ENCODE measurements around the gene CAMKV. TPM values are rescaled to one million over a fixed set of nuclear protein-coding genes. Genes with fewer than 3 reads are reported as not detected.
"Not testable (repeated sequence)": the region's sequence is repeated elsewhere in the genome, so short reads cannot be mapped to it uniquely, and the experiment has no call there.

The CAMKV gene, protein sequence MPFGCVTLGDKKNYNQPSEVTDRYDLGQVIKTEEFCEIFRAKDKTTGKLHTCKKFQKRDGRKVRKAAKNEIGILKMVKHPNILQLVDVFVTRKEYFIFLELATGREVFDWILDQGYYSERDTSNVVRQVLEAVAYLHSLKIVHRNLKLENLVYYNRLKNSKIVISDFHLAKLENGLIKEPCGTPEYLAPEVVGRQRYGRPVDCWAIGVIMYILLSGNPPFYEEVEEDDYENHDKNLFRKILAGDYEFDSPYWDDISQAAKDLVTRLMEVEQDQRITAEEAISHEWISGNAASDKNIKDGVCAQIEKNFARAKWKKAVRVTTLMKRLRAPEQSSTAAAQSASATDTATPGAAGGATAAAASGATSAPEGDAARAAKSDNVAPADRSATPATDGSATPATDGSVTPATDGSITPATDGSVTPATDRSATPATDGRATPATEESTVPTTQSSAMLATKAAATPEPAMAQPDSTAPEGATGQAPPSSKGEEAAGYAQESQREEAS
- total RNA-seq (2022) (13.1 and 15.6 TPM in 2 replicates), Bru-seq, nascent RNA (percentile 40 among the genes with signal in this experiment), BruChase-seq, experiment 1, labeled RNA remaining after a 2-hour chase (percentile 43 among the genes with signal in this experiment), BruChase-seq, experiment 2, labeled RNA remaining after a 6-hour chase (percentile 55 among the genes with signal in this experiment)
- long read RNA-seq, partial matches to known transcripts, result 0 of 4 reads
- long read RNA-seq, other reads (novel, unspliced or antisense), result 3 of 4 reads

DNA sequence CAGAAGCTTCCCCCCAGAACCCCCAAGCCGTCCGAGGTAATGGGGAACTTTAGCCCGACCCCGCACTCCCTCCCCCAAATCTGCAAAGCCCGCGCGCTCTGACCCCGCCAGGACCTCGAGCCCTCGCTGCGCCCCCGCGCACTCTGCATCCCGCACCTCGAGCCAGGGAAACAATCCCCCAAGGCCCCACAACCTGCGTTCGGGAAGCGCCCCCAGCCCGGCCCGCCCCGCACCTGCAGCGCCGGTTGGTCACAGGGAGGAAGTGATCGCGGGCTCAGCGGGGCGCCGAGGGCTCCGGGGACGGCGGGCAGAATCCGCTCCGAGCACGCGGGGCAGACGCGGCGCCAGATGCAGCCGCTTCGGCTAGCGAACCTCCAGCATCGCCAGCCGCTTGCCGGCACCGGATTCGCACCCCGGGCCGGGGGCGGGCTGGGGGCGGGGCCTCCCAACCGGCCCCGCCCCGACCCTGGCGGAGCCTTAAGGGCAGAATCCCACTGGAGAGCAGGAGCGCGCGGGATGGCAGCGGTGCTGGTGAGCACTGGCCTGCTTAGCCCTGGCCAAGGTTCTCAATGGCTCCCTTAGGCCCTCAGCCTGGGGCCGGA lies at the start of gene CAMKV:
Gene CAMKV (minus strand): TSS at position 382 of the 602 bp plus-strand sequence. CDS start 7,518 bp downstream, outside the sequence.
- Mint-ChIP-seq H3K27ac (ENCODE audit: unreplicated experiment) (no peak within 1 kb of the TSS), H3K27me3 (ENCODE audit: insufficient read depth, unreplicated experiment) (no peaks in the 10 kb centered on the region)

DNA sequence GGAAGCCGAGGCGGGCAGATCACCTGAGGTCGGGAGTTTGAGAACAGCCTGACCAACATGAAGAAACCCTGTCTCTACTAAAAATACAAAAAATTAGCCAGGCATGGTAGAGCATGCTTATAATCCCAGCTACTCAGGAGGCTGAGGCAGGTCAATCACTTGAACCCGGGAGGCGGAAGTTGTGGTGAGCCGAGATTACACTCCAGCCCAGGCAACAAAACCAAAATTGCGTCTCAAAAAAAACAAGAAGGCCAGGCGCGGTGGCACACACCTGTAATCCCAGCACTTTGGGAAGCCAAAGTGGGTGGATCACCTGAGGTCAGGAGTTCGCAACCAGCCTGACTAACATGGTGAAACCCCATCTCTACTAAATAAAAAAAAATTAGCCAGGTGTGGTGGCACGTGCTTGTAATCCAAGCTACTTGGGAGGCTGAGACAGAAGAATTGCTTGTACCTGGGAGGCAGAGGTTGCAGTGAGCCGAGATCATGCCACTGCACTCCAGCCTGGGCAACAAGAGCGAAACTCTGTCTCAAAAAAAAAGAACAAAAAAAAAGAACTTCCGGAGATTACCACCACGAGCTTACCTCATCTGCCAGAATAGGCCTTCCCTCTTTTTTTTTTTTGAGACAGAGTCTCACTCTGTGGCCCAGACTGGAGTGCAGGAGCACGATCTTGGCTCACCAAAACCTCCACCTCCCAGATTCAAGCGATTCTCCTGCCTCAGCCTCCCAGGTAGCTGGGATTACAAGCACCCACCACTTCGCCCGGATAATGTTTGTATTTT lies 48.3 kb upstream of the CAMKV start:
- DNase-seq; BruUV-seq (replicated peaks); H3K36me3 ChIP-seq (ENCODE audit: control insufficient read depth, insufficient read depth, low read length); H3K27me3 Mint-ChIP-seq (ENCODE audit: insufficient read depth, unreplicated experiment); H3K9me3 Mint-ChIP-seq (ENCODE audit: unreplicated experiment); intact Hi-C loops (cut with micrococcal nuclease; ENCODE audit: unreplicated experiment); H3K27ac Mint-ChIP-seq (ENCODE audit: unreplicated experiment); H3K27me3 ChIP-seq (replicated peaks; ENCODE audit: control insufficient read depth, insufficient read depth, low read length); CTCF ChIA-PET; H3K4me3 Mint-ChIP-seq (ENCODE audit: unreplicated experiment); H3K9me3 ChIP-seq; H3K4me3 ChIP-seq (ENCODE audit: low read depth, low read length); POLR2A ChIA-PET; H3K36me3 Mint-ChIP-seq (ENCODE audit: insufficient read depth, unreplicated experiment); H3K4me1 Mint-ChIP-seq (ENCODE audit: low read depth, unreplicated experiment): not testable (repeated sequence)
- peaks cover 11% of the 10 kb centered on the region for H3K4me1 ChIP-seq

More for the DNA sequence above, at the start of gene CAMKV:
- intact Hi-C loops (cut with micrococcal nuclease; ENCODE audit: unreplicated experiment), result no loop called here
- no peaks in the 10 kb centered on the region for H3K27me3 ChIP-seq (replicated peaks; ENCODE audit: control insufficient read depth, insufficient read depth, low read length)
- H3K9me3 ChIP-seq, result no peaks in the 10 kb centered on the region
- H3K4me3 ChIP-seq (ENCODE audit: low read depth, low read length), result peak within 1 kb of the TSS; percentile 63
- peak in 1 of 2 experiments; percentile 43 for DNase-seq
- H3K4me1 Mint-ChIP-seq (ENCODE audit: low read depth, unreplicated experiment), result peaks cover 13% of the 10 kb centered on the region
- H3K36me3 ChIP-seq (ENCODE audit: control insufficient read depth, insufficient read depth, low read length), result no peaks in the 10 kb centered on the region
- H3K9me3 Mint-ChIP-seq (ENCODE audit: unreplicated experiment), result no peaks in the 10 kb centered on the region
- no peaks in the 10 kb centered on the region for H3K36me3 Mint-ChIP-seq (ENCODE audit: insufficient read depth, unreplicated experiment)
- no TSS peak for BruUV-seq (replicated peaks)
- CTCF ChIA-PET, result interaction anchor here (1.0 kb wide), 1 partner anchor 11 kb away, joined by 4 read pairs; no protein-coding TSS in a partner anchor
- POLR2A ChIA-PET, result no interaction called here
- TF ChIP-seq, protein P1, sequence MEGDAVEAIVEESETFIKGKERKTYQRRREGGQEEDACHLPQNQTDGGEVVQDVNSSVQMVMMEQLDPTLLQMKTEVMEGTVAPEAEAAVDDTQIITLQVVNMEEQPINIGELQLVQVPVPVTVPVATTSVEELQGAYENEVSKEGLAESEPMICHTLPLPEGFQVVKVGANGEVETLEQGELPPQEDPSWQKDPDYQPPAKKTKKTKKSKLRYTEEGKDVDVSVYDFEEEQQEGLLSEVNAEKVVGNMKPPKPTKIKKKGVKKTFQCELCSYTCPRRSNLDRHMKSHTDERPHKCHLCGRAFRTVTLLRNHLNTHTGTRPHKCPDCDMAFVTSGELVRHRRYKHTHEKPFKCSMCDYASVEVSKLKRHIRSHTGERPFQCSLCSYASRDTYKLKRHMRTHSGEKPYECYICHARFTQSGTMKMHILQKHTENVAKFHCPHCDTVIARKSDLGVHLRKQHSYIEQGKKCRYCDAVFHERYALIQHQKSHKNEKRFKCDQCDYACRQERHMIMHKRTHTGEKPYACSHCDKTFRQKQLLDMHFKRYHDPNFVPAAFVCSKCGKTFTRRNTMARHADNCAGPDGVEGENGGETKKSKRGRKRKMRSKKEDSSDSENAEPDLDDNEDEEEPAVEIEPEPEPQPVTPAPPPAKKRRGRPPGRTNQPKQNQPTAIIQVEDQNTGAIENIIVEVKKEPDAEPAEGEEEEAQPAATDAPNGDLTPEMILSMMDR (IDR thresholded peaks at IDR 0.05; ENCODE audit: insufficient read depth in 1 of 2, low read depth in 1 of 2, low read length in 1 of 2, severe bottlenecking in 1 of 2, unreplicated experiment in 1 of 2), result no peak
- H3K4me3 Mint-ChIP-seq (ENCODE audit: unreplicated experiment), result peak within 1 kb of the TSS; percentile 59
- peaks cover 36% of the 10 kb centered on the region for H3K4me1 ChIP-seq

DNA sequence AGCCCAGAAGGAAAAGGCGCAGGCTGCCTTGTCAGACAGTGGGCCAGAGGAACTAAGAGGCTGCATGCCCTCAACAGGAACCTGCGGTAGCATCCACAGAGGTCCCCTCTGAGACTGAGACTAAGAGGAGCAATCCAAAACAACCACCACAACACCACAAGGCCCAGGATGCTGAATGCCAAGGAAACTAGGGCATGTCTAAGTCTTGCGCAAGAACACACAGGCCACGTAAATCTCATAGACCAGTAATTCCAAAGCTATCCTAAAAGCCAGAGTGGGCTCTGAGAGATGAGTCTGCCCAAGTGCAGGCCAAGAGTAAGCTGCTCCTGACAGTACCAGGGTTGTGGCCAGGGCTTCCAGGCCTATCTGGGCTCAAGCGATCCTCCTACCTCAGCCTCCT lies 47.0 kb upstream of the CAMKV start:
- no peak for DNase-seq
- POLR2A ChIA-PET, result interaction anchor here (1.0 kb wide), 1 partner anchor 47 kb away, joined by 3 read pairs; no protein-coding TSS in a partner anchor
- TF ChIP-seq, protein P1 (IDR thresholded peaks at IDR 0.05; ENCODE audit: insufficient read depth in 1 of 2, low read depth in 1 of 2, low read length in 1 of 2, severe bottlenecking in 1 of 2, unreplicated experiment in 1 of 2), result no peak
- intact Hi-C loops (cut with micrococcal nuclease; ENCODE audit: unreplicated experiment), result no loop called here
- no peak overlapping the region for H3K4me3 ChIP-seq (ENCODE audit: low read depth, low read length)
- BruUV-seq (replicated peaks), result no TSS peak
- no peaks in the 10 kb centered on the region for H3K4me1 Mint-ChIP-seq (ENCODE audit: low read depth, unreplicated experiment)
- CTCF ChIA-PET, result no interaction called here
- peaks cover 11% of the 10 kb centered on the region for H3K4me1 ChIP-seq
- H3K9me3 Mint-ChIP-seq (ENCODE audit: unreplicated experiment), result no peaks in the 10 kb centered on the region
- H3K36me3 Mint-ChIP-seq (ENCODE audit: insufficient read depth, unreplicated experiment), result no peaks in the 10 kb centered on the region
- H3K9me3 ChIP-seq, result no peaks in the 10 kb centered on the region
- no peaks in the 10 kb centered on the region for H3K27me3 ChIP-seq (replicated peaks; ENCODE audit: control insufficient read depth, insufficient read depth, low read length)
- no peaks in the 10 kb centered on the region for H3K27me3 Mint-ChIP-seq (ENCODE audit: insufficient read depth, unreplicated experiment)
- H3K36me3 ChIP-seq (ENCODE audit: control insufficient read depth, insufficient read depth, low read length), result no peaks in the 10 kb centered on the region
- no peak overlapping the region for H3K27ac Mint-ChIP-seq (ENCODE audit: unreplicated experiment)
- no peak overlapping the region for H3K4me3 Mint-ChIP-seq (ENCODE audit: unreplicated experiment)
